Osteoblast (primary cell): ENCODE data around the gene DNAJA2. TPM values are rescaled to one million over a fixed set of nuclear protein-coding genes. Genes with fewer than 3 reads are reported as not detected.
"Not testable (repeated sequence)": the region's sequence is repeated elsewhere in the genome, so short reads cannot be mapped to it uniquely, and the experiment has no call there.

Experiments used
- DNase-seq: peaks from one replicate; pipeline ENCODE4 v3.0.0; 2011; ENCODE audit warnings: low spot score, mixed read lengths; ENCODE audit not compliant: insufficient read length; ENCODE audit errors: missing footprints
- H2AFZ ChIP-seq: 2 replicates; pipeline ENCODE4 v1.6.0; 2011; ENCODE audit warnings: mild to moderate bottlenecking, low read length
- H3K27ac ChIP-seq: 2 replicates; pipeline ENCODE4 v1.5.1; 2011; ENCODE audit warnings: mild to moderate bottlenecking, low read depth, low read length, moderate library complexity
- H3K27me3 ChIP-seq: 2 replicates; pipeline ENCODE4 v1.6.0; 2012; ENCODE audit warnings: mild to moderate bottlenecking, control low read depth, inconsistent platforms, low read length, moderate library complexity; ENCODE audit not compliant: insufficient read depth
- H3K36me3 ChIP-seq: 2 replicates; pipeline ENCODE4 v1.5.1; 2011; ENCODE audit warnings: mild to moderate bottlenecking, low read length, control low read depth, moderate library complexity; ENCODE audit not compliant: insufficient read depth
- H3K4me1 ChIP-seq: 2 replicates; pipeline ENCODE4 v1.5.1; 2011; ENCODE audit warnings: mild to moderate bottlenecking, low read length, control low read depth, moderate library complexity; ENCODE audit not compliant: insufficient read depth
- H3K4me2 ChIP-seq: 2 replicates; pipeline ENCODE4 v1.6.0; 2011; ENCODE audit warnings: mild to moderate bottlenecking, low read length; ENCODE audit not compliant: insufficient read depth
- H3K4me3 ChIP-seq: fragments of 200-600 bp; sonication (generic); 3 replicates; pipeline ENCODE4 v1.5.1; 2012; ENCODE audit warnings: mild to moderate bottlenecking, low read length, inconsistent platforms; ENCODE audit not compliant: insufficient read depth
- H3K79me2 ChIP-seq: 2 replicates; pipeline ENCODE4 v1.6.0; 2012; ENCODE audit warnings: mild to moderate bottlenecking, low read length, control low read depth, inconsistent platforms; ENCODE audit not compliant: insufficient read depth
- H3K9me3 ChIP-seq: 2 replicates; pipeline ENCODE4 v1.5.1; 2011; ENCODE audit warnings: low read depth, low read length, control low read depth
- H4K20me1 ChIP-seq: 2 replicates; pipeline ENCODE4 v1.6.0; 2012; ENCODE audit warnings: mild to moderate bottlenecking, low read length, control low read depth; ENCODE audit not compliant: insufficient read depth
- CTCF ChIP-seq: IDR thresholded peaks from 2 replicates; pipeline ENCODE4 v1.5.1; 2011; ENCODE audit warnings: mild to moderate bottlenecking, low read depth, low read length, moderate library complexity; ENCODE audit errors: extremely low read depth
- total RNA-seq: library from RNA; depleted of rRNA; stranded (reverse); fragments of >200 nt; gene quantifications from 2 replicates; pipeline ENCODE4 v1.2.3, GENCODE V29; 2012

The DNAJA2 gene
- total RNA-seq, 1 donor = 83.2 TPM

GRCh38 chr16:47008612-47009011 lies 35.1 kb upstream of the DNAJA2 start:
- TF ChIP-seq CTCF = no peak
- no peaks in the 10 kb centered on the region for H4K20me1 ChIP-seq
- H3K4me3 ChIP-seq = no peak overlapping the region
- H3K4me2 ChIP-seq = no peak overlapping the region
- H3K27ac ChIP-seq = no peak overlapping the region
- no peaks in the 10 kb centered on the region for H3K79me2 ChIP-seq
- H2AFZ ChIP-seq = no peak overlapping the region
- H3K36me3 ChIP-seq = no peaks in the 10 kb centered on the region
- no peak for DNase-seq
- no peaks in the 10 kb centered on the region for H3K4me1 ChIP-seq
- no peaks in the 10 kb centered on the region for H3K9me3 ChIP-seq
- no peaks in the 10 kb centered on the region for H3K27me3 ChIP-seq

GRCh38 chr16:47008174-47008573 lies 34.7 kb upstream of the DNAJA2 start:
- H3K4me1 ChIP-seq = no peaks in the 10 kb centered on the region
- H3K27ac ChIP-seq = no peak overlapping the region
- no peak for DNase-seq
- H3K79me2 ChIP-seq = no peaks in the 10 kb centered on the region
- H3K4me3 ChIP-seq = no peak overlapping the region
- no peak for TF ChIP-seq CTCF
- H3K36me3 ChIP-seq = no peaks in the 10 kb centered on the region
- H2AFZ ChIP-seq = no peak overlapping the region
- no peaks in the 10 kb centered on the region for H3K27me3 ChIP-seq
- H4K20me1 ChIP-seq = no peaks in the 10 kb centered on the region
- H3K4me2 ChIP-seq = no peak overlapping the region
- no peaks in the 10 kb centered on the region for H3K9me3 ChIP-seq

- H3K36me3 ChIP-seq = no peaks in the 10 kb centered on the region
- H3K4me2 ChIP-seq = no peak overlapping the region
- H3K27ac ChIP-seq = no peak overlapping the region
- no peaks in the 10 kb centered on the region for H3K4me1 ChIP-seq
- no peak overlapping the region for H2AFZ ChIP-seq
- no peak overlapping the region for H3K4me3 ChIP-seq
- H3K9me3 ChIP-seq = no peaks in the 10 kb centered on the region
- no peak for TF ChIP-seq CTCF
- no peaks in the 10 kb centered on the region for H3K27me3 ChIP-seq
- no peaks in the 10 kb centered on the region for H4K20me1 ChIP-seq
- no peak for DNase-seq
- no peaks in the 10 kb centered on the region for H3K79me2 ChIP-seq
Measured at GRCh38 chr16:47004652-47005051, 31.2 kb upstream of the DNAJA2 start.

- not testable (repeated sequence) for H3K4me3 ChIP-seq, DNase-seq, H2AFZ ChIP-seq, H3K27ac ChIP-seq, H4K20me1 ChIP-seq, H3K4me2 ChIP-seq, H3K27me3 ChIP-seq, H3K79me2 ChIP-seq, H3K4me1 ChIP-seq, H3K36me3 ChIP-seq, H3K9me3 ChIP-seq
Measured at GRCh38 chr16:47000066-47000465, 26.6 kb upstream of the DNAJA2 start.
